SU-DHL-6 (cell line): ENCODE data around the gene SCUBE1.

Experiments
- H2AFZ ChIP-seq: fragments of 200-600 bp; sonication (generic); 2 replicates; pipeline ENCODE4 v1.6.1; 2014; ENCODE audit warnings: low read depth, mild to moderate bottlenecking, moderate library complexity, mixed read lengths, antibody characterized with exemption, low read length; ENCODE audit not compliant: severe bottlenecking
- H3F3A ChIP-seq: fragments of 200-600 bp; shearing (Covaris generic); 2 replicates; pipeline ENCODE4 v1.6.0; 2016; ENCODE audit warnings: antibody characterized with exemption, mild to moderate bottlenecking; ENCODE audit not compliant: insufficient read depth
- H3K27ac ChIP-seq: fragments of 200-600 bp; sonication (generic); 2 replicates; pipeline ENCODE4 v1.5.1; 2016; ENCODE audit warnings: low read depth, mild to moderate bottlenecking, low read length, moderate library complexity, mixed read lengths
- H3K27me3 ChIP-seq: fragments of 200-600 bp; sonication (generic), shearing (Covaris generic); 2 replicates; pipeline ENCODE4 v1.6.0; 2014; ENCODE audit warnings: mild to moderate bottlenecking, low read length
- H3K36me3 ChIP-seq: fragments of 200-600 bp; sonication (generic); 2 replicates; pipeline ENCODE4 v1.6.1; 2014; ENCODE audit warnings: mild to moderate bottlenecking, low read length, mixed read lengths
- H3K4me2 ChIP-seq: fragments of 300-600, 200-600 bp; shearing (Covaris generic), sonication (generic); 2 replicates; pipeline ENCODE4 v1.6.0; 2014; ENCODE audit warnings: low read length, low read depth, mild to moderate bottlenecking; ENCODE audit not compliant: poor library complexity, severe bottlenecking
- H3K4me3 ChIP-seq: fragments of 200-600 bp; sonication (generic); 2 replicates; pipeline ENCODE4 v1.5.1; 2014; ENCODE audit warnings: antibody characterized with exemption, low read length, mild to moderate bottlenecking, mixed read lengths; ENCODE audit not compliant: insufficient read depth, poor library complexity, severe bottlenecking
- H3K79me2 ChIP-seq: fragments of 200-600 bp; sonication (generic); 2 replicates; pipeline ENCODE4 v1.6.1; 2014; ENCODE audit warnings: mild to moderate bottlenecking, low read length, moderate library complexity; ENCODE audit not compliant: insufficient read depth
- H3K9ac ChIP-seq: fragments of 200-600 bp; sonication (generic); 2 replicates; pipeline ENCODE4 v1.7.0; 2014; ENCODE audit warnings: mild to moderate bottlenecking, low read length
- H3K9me2 ChIP-seq: fragments of 200-600 bp; sonication (generic); replicated peaks from 2 replicates; pipeline ENCODE4 v1.6.1; 2014; ENCODE audit warnings: low read length; ENCODE audit not compliant: insufficient read depth
- H3K9me3 ChIP-seq: fragments of 200-600 bp; sonication (generic); 2 replicates; pipeline ENCODE4 v1.6.1; 2014; ENCODE audit warnings: low read length, mixed read lengths; ENCODE audit not compliant: insufficient read depth
- H4K20me1 ChIP-seq: fragments of 200-600 bp; sonication (generic); 2 replicates; pipeline ENCODE4 v1.6.1; 2014; ENCODE audit warnings: low read depth, mild to moderate bottlenecking, antibody characterized with exemption, low read length, moderate library complexity, mixed read lengths
- CTCF ChIP-seq: fragments of 200-600 bp; sonication (generic); IDR thresholded peaks from one replicate; pipeline ENCODE4 v1.5.1; 2017; ENCODE audit warnings: antibody characterized with exemption, mild to moderate bottlenecking, low read length, moderate library complexity; ENCODE audit not compliant: insufficient read depth, poor library complexity, severe bottlenecking
- EZH2phosphoT487 ChIP-seq: fragments of 200-600 bp; sonication (generic), shearing (Covaris generic); conservative IDR thresholded peaks from 2 replicates; pipeline ENCODE4 v1.6.1; 2018; ENCODE audit warnings: mild to moderate bottlenecking, antibody characterized with exemption, low read length, moderate library complexity, mixed read lengths

Gene SCUBE1

GRCh38 chr22:43206509-43207161 is 136.5 kb downstream of the SCUBE1 start:
- H2AFZ ChIP-seq, result no peak overlapping the region
- H4K20me1 ChIP-seq, result no peaks in the 10 kb centered on the region
- H3K27ac ChIP-seq, result no peak overlapping the region
- H3K4me3 ChIP-seq, result no peak overlapping the region
- H3K27me3 ChIP-seq, result no peaks in the 10 kb centered on the region
- H3K36me3 ChIP-seq, result no peaks in the 10 kb centered on the region
- H3K9ac ChIP-seq, result no peak overlapping the region
- TF ChIP-seq CTCF, result no peak
- no peak for TF ChIP-seq EZH2phosphoT487
- no peak overlapping the region for H3K4me2 ChIP-seq
- no peaks in the 10 kb centered on the region for H3F3A ChIP-seq
- H3K9me3 ChIP-seq, result no peaks in the 10 kb centered on the region
- H3K9me2 ChIP-seq, result no peaks in the 10 kb centered on the region
- H3K79me2 ChIP-seq, result no peaks in the 10 kb centered on the region

- H3K4me3 ChIP-seq, result no peak overlapping the region
- no peak overlapping the region for H3K9ac ChIP-seq
- H2AFZ ChIP-seq, result no peak overlapping the region
- H4K20me1 ChIP-seq, result no peaks in the 10 kb centered on the region
- H3K79me2 ChIP-seq, result no peaks in the 10 kb centered on the region
- H3K27ac ChIP-seq, result no peak overlapping the region
- H3K9me2 ChIP-seq, result no peaks in the 10 kb centered on the region
- no peaks in the 10 kb centered on the region for H3K36me3 ChIP-seq
- H3K9me3 ChIP-seq, result no peaks in the 10 kb centered on the region
- no peak overlapping the region for H3K4me2 ChIP-seq
- TF ChIP-seq EZH2phosphoT487 (no peak), CTCF (no peak)
- no peaks in the 10 kb centered on the region for H3K27me3 ChIP-seq
- no peaks in the 10 kb centered on the region for H3F3A ChIP-seq
Observed at GRCh38 chr22:43205748-43206508, 137.2 kb downstream of the SCUBE1 start.

DNA sequence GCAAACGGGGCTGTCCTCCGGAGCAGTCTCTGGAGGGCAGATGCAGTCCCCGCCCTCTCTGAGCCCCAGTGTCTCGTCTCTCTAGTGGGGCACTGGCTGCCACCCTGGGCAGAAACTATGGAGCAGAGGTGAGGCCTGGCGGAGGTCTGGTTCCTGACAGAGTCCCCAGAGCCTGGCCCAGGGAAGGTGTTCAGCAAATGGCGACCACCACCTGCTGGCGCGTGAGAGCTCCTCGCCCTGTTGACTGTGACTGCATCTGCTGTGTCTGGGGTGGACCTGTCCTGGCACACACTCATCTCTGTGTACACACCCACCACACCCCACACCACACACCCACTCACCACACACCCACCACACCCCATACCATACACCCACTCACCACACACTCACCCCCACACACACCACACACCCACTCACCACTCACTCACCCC is 137.9 kb downstream of the SCUBE1 start:
- no peaks in the 10 kb centered on the region for H3K9me2 ChIP-seq
- no peaks in the 10 kb centered on the region for H3K9me3 ChIP-seq
- TF ChIP-seq EZH2phosphoT487 (no peak), CTCF (no peak)
- no peaks in the 10 kb centered on the region for H3F3A ChIP-seq
- no peaks in the 10 kb centered on the region for H4K20me1 ChIP-seq
- no peak overlapping the region for H3K4me3 ChIP-seq
- no peaks in the 10 kb centered on the region for H3K36me3 ChIP-seq
- no peaks in the 10 kb centered on the region for H3K27me3 ChIP-seq
- H3K27ac ChIP-seq, result no peak overlapping the region
- no peak overlapping the region for H3K9ac ChIP-seq
- no peaks in the 10 kb centered on the region for H3K79me2 ChIP-seq
- no peak overlapping the region for H3K4me2 ChIP-seq
- H2AFZ ChIP-seq, result no peak overlapping the region
